Parathyroid adenoma (tissue), 2 donors: ENCODE measurements around the gene IGF2BP3.

Experiments used
- H2AFZ ChIP-seq: fragments of 300-600 bp; sonication (generic); one replicate; pipeline ENCODE4 v1.7.0; 2017; ENCODE audit warnings: antibody characterized with exemption, mild to moderate bottlenecking
- H3K27ac ChIP-seq: fragments of 300-600 bp; sonication (generic); one replicate; pipeline ENCODE4 v1.7.0; 2017
- H3K27me3 ChIP-seq: fragments of 300-600 bp; sonication (generic); one replicate; pipeline ENCODE4 v1.7.0; 2017; ENCODE audit warnings: low read length; ENCODE audit not compliant: control insufficient read depth, insufficient read depth
- H3K36me3 ChIP-seq: fragments of 300-600 bp; sonication (generic); one replicate; pipeline ENCODE4 v1.7.0; 2017; ENCODE audit warnings: low read length; ENCODE audit not compliant: control insufficient read depth, insufficient read depth
- H3K4me1 ChIP-seq: fragments of 300-600 bp; sonication (generic); one replicate; pipeline ENCODE4 v1.7.0; 2017; ENCODE audit warnings: control low read depth
- H3K4me2 ChIP-seq: fragments of 300-600 bp; sonication (generic); one replicate; pipeline ENCODE4 v1.7.0; 2017; ENCODE audit warnings: low read length
- H3K4me3 ChIP-seq: fragments of 300-600 bp; sonication (generic); one replicate; pipeline ENCODE4 v1.7.0; 2017; ENCODE audit warnings: low read depth, low read length
- H3K79me2 ChIP-seq: fragments of 300-600 bp; sonication (generic); one replicate; pipeline ENCODE4 v1.7.0; 2017; ENCODE audit warnings: control low read depth
- H3K9ac ChIP-seq: fragments of 300-600 bp; sonication (generic); one replicate; pipeline ENCODE4 v1.7.0; 2017; ENCODE audit warnings: mild to moderate bottlenecking
- H3K9me3 ChIP-seq: fragments of 300-600 bp; sonication (generic); one replicate; pipeline ENCODE4 v1.7.0; 2017; ENCODE audit warnings: low read length; ENCODE audit not compliant: control insufficient read depth
- TF ChIP-seq, protein P1 (sequence below): fragments of 300-600 bp; sonication (generic); IDR thresholded peaks from one replicate; pipeline ENCODE4 v1.7.0; 2017; ENCODE audit warnings: antibody characterized with exemption, mild to moderate bottlenecking
- donor health status: primary hyperparathyroidism.

Gene IGF2BP3

DNA sequence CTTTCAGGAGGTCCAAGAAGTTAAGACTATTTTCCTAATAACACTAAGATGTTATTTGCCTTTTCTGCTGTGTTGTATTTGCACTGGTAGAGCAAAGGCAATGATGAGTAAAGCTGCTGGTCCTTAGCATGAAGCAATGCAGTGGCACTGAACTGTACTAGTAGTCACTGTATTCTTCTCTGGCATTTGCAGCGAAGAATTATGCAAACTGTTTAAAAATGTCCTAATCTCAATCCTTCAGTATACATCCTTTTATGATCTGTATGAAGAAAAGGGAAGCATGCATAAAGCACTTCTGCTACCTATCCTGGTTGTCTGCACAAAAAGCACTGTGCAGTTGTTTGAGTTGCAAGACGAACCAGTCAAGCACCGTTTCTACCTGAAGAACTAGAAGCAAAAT, 20.4 kb downstream of the IGF2BP3 start:
- no peaks in the 10 kb centered on the region for H3K36me3 ChIP-seq
- H3K4me2 ChIP-seq = no peak overlapping the region
- H3K79me2 ChIP-seq = no peaks in the 10 kb centered on the region
- no peaks in the 10 kb centered on the region for H3K27me3 ChIP-seq
- H2AFZ ChIP-seq = no peak overlapping the region
- H3K4me3 ChIP-seq = no peak overlapping the region
- TF ChIP-seq, protein P1, sequence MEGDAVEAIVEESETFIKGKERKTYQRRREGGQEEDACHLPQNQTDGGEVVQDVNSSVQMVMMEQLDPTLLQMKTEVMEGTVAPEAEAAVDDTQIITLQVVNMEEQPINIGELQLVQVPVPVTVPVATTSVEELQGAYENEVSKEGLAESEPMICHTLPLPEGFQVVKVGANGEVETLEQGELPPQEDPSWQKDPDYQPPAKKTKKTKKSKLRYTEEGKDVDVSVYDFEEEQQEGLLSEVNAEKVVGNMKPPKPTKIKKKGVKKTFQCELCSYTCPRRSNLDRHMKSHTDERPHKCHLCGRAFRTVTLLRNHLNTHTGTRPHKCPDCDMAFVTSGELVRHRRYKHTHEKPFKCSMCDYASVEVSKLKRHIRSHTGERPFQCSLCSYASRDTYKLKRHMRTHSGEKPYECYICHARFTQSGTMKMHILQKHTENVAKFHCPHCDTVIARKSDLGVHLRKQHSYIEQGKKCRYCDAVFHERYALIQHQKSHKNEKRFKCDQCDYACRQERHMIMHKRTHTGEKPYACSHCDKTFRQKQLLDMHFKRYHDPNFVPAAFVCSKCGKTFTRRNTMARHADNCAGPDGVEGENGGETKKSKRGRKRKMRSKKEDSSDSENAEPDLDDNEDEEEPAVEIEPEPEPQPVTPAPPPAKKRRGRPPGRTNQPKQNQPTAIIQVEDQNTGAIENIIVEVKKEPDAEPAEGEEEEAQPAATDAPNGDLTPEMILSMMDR = no peak
- no peak overlapping the region for H3K9ac ChIP-seq
- H3K4me1 ChIP-seq = no peaks in the 10 kb centered on the region
- no peaks in the 10 kb centered on the region for H3K9me3 ChIP-seq
- no peak overlapping the region for H3K27ac ChIP-seq

DNA sequence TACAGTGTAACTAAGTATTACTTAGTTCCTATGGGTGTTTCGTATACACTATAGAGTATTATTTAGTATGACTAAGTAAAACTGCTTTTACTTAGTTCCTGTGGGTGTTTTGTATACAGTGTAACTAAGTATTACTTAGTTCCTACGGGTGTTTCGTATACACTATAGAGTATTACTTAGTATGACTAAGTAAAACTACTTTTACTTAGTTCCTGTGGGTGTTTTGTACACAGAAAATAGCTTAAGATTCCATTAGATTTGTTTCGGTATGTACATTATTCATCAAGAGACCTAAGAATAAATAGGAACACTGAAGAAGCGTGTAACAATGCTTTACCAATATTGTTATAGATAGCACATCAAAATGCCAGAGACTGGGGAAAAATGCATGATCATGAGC, 25.0 kb downstream of the IGF2BP3 start:
- Histone ChIP-seq H3K36me3 (no peaks in the 10 kb centered on the region), H3K4me2 (no peak overlapping the region), H3K79me2 (no peaks in the 10 kb centered on the region), H3K4me3 (no peak overlapping the region), H3K27ac (no peak overlapping the region), H3K9me3 (no peaks in the 10 kb centered on the region), H3K4me1 (no peaks in the 10 kb centered on the region), H3K9ac (no peak overlapping the region), H3K27me3 (no peaks in the 10 kb centered on the region), H2AFZ (no peak overlapping the region)
- TF ChIP-seq, protein P1 = no peak

DNA sequence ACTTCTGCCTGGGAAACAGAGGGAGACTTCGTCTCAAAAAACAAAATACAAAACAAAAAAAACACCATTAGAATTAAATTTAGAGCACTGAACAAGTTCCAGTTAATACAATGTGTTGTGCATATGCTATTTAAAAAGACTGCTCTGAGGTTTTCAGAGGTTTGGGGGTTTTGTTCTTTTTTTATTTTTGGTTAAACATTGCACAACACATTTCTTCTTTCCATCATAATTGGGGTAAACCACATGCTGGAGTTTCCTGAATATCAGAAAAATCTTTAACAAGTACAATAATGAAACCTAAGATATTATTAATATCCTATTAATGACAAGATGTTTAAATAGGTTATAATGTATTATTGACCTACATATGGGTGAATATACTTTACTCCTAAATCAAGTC, 26.3 kb downstream of the IGF2BP3 start:
- H3K27me3 ChIP-seq = no peaks in the 10 kb centered on the region
- no peak overlapping the region for H2AFZ ChIP-seq
- H3K9ac ChIP-seq = no peak overlapping the region
- H3K36me3 ChIP-seq = no peaks in the 10 kb centered on the region
- no peaks in the 10 kb centered on the region for H3K79me2 ChIP-seq
- no peak overlapping the region for H3K4me2 ChIP-seq
- no peak overlapping the region for H3K27ac ChIP-seq
- no peak overlapping the region for H3K4me3 ChIP-seq
- TF ChIP-seq, protein P1 = no peak
- H3K4me1 ChIP-seq = no peaks in the 10 kb centered on the region
- no peaks in the 10 kb centered on the region for H3K9me3 ChIP-seq

DNA sequence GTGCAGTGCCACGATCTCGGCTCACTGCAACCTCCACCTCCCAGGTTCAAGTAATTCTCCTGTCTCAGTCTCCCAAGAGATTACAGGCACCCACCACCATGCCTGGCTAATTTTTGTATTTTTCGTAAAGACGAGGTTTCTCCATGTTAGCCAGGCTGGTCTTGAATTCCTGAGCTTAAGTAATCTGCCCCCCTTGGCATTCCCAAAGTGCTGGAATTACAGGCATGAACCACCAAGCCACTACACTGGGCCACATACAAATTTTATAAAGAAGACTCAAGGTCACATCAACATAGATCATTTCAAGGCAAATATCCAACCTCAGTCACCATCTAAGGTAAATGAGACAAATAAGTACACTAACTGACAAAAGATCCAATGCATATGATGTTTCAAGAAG, 32.1 kb downstream of the IGF2BP3 start:
- H3K9ac ChIP-seq = no peak overlapping the region
- no peak overlapping the region for H3K4me2 ChIP-seq
- no peaks in the 10 kb centered on the region for H3K79me2 ChIP-seq
- no peaks in the 10 kb centered on the region for H3K36me3 ChIP-seq
- TF ChIP-seq, protein P1 = no peak
- H3K9me3 ChIP-seq = no peaks in the 10 kb centered on the region
- no peak overlapping the region for H3K27ac ChIP-seq
- no peak overlapping the region for H3K4me3 ChIP-seq
- no peaks in the 10 kb centered on the region for H3K27me3 ChIP-seq
- H3K4me1 ChIP-seq = no peaks in the 10 kb centered on the region
- H2AFZ ChIP-seq = no peak overlapping the region

DNA sequence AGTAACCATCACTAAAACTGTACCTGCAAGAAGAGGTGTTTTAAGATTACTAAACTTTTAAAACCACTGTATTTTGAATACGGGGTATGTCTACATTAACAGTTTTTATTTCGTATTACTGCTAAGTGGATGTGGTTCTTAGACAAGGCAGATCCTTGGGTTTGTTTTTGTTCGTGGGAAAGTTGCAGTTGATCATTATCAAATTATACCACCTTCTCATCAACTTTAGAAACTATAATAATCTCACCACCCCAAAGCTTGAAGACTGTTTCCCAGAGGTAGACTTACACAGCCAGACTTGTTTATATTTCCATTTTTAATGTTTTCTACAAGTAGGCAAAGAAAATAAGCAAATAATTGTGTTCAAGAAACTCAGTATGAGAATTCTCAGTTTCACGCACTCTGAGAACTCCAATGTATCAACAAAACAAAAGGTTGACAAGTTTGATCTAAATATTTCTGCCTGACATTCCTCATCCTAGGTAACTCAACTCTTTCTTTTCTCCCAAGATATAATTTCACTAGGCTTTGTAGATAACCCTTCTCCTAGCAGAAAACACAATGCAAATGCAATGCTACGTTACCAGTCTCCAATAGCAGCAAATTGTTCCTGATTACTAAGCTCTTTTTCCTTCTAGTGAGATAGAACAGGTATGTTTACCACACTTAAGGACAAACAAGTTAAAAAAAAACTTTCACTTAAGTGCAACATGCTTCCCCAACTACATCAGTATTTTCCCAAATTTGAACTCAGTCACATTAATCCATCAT, 36.0 kb downstream of the IGF2BP3 start:
- no peak overlapping the region for H2AFZ ChIP-seq
- no peaks in the 10 kb centered on the region for H3K79me2 ChIP-seq
- H3K4me2 ChIP-seq = no peak overlapping the region

More for the DNA sequence above, 36.0 kb downstream of the IGF2BP3 start:
- Histone ChIP-seq H3K4me3 (no peak overlapping the region), H3K4me1 (no peaks in the 10 kb centered on the region), H3K9ac (no peak overlapping the region), H3K36me3 (no peaks in the 10 kb centered on the region), H3K27ac (no peak overlapping the region), H3K9me3 (no peaks in the 10 kb centered on the region), H3K27me3 (no peaks in the 10 kb centered on the region)
- TF ChIP-seq, protein P1 = no peak
